NT2/D1 (cell line): Measurements from ENCODE around the gene TEKT5.

Source experiments
- SUZ12 ChIP-seq: IDR thresholded peaks from 2 replicates; pipeline ENCODE4 v1.6.1; 2011; ENCODE audit not compliant: insufficient read length, insufficient read depth; ENCODE audit errors: extremely low read depth
- YY1 ChIP-seq: IDR thresholded peaks from 2 replicates; pipeline ENCODE4 v1.6.1; 2011; ENCODE audit not compliant: insufficient read length, insufficient read depth
- ZNF274 ChIP-seq: IDR thresholded peaks from 2 replicates; pipeline ENCODE4 v1.6.1; 2011; ENCODE audit warnings: mild to moderate bottlenecking, low read depth, low read length

- TF ChIP-seq YY1 (no peak), SUZ12 (no peak), ZNF274 (no peak)
Observed at GRCh38 chr16:10642964-10643363, 51.8 kb downstream of the TEKT5 start.
